ENCODE results near the gene TNIP2. TPM values are rescaled to one million over a fixed set of nuclear protein-coding genes. Genes with fewer than 3 reads are reported as not detected.

The TNIP2 gene
- total and polyA plus RNA-seq, 8 donors = 18.7 to 194 (median 40.0) TPM

GRCh38 chr4:2788101-2788500 lies 32.0 kb upstream of the TNIP2 start:
- intact Hi-C loops (cut with DNase I; ENCODE audit: low total_unique reads) = no loop called here
- Histone ChIP-seq H3K27ac (peak overlapping the region in 4 of 5 donors; percentile 34 to 78 (median 53)), H3K36me3 (no peaks in the 10 kb centered on the region), H3K4me1 (peaks cover 25 to 61% (median 49%) of the 10 kb centered on the region in 4 donors), H3K9me3 (no peaks in the 10 kb centered on the region), H3K4me3 (no peak overlapping the region), H3K27me3 (no peaks in the 10 kb centered on the region)
- 88 to 93% (median 92%) methylated on average over 5 to 7 of the region's 7 CpGs for WGBS, 5 donors
- TF ChIP-seq POLR2AphosphoS5 (IDR thresholded peaks at IDR 0.05) = no peak
- no peak for TF ChIP-seq POLR2A (IDR thresholded peaks at IDR 0.05)
- no peak for DNase-seq

DNA sequence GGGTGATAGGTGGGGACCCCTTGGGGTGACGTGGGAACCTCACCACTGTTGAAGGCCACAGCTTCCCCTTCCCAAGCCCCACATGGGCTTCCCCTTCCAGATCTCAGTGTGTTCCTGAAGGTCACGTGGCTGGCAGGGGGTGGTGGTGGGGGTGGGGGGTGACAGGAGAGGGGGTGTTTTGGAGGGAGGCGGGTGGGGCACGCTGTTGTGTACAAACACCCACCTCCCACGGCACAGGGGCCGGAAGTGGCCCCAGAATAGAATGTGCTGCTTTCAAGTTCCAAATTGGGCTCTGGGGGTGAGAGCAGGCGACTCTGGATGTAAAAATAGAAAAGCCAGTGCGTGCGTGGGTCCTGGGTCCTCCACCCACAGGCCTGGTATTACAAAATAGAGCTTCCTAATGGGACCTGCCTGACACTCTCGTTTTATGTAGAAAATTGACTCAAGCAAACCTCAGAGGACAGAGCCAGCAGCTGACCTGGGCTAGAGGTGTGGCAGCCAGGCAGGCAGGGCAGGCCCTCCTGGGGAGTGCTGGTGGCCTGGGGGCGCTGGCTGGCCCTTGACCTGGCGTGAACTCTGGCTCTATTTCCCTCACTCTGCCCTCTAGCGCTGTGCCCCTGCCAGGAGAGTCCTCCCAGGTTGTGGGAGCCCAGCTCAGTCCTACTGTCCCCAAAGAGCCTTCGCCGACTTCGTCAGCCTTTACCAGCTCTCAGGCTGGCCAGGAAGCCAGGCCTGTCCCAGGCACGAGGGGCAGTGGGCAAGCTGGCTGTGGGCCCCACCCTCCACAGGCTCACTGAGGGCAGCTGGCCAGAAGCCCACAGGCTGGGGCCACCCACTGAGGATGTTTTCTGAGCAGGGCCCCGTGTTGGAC lies 31.3 kb upstream of the TNIP2 start:
- Histone ChIP-seq H3K27me3 (no peaks in the 10 kb centered on the region), H3K36me3 (no peaks in the 10 kb centered on the region), H3K9me3 (no peaks in the 10 kb centered on the region), H3K4me1 (peaks cover 19 to 58% (median 45%) of the 10 kb centered on the region in 4 donors), H3K4me3 (no peak overlapping the region), H3K27ac (peak overlapping the region in 4 of 5 donors; percentile 34 to 78 (median 53))
- TF ChIP-seq POLR2AphosphoS5 (IDR thresholded peaks at IDR 0.05) (no peak), EP300 (IDR thresholded peaks at IDR 0.05) (no peak), POLR2A (IDR thresholded peaks at IDR 0.05) (no peak)
- TF ChIP-seq, protein P1, sequence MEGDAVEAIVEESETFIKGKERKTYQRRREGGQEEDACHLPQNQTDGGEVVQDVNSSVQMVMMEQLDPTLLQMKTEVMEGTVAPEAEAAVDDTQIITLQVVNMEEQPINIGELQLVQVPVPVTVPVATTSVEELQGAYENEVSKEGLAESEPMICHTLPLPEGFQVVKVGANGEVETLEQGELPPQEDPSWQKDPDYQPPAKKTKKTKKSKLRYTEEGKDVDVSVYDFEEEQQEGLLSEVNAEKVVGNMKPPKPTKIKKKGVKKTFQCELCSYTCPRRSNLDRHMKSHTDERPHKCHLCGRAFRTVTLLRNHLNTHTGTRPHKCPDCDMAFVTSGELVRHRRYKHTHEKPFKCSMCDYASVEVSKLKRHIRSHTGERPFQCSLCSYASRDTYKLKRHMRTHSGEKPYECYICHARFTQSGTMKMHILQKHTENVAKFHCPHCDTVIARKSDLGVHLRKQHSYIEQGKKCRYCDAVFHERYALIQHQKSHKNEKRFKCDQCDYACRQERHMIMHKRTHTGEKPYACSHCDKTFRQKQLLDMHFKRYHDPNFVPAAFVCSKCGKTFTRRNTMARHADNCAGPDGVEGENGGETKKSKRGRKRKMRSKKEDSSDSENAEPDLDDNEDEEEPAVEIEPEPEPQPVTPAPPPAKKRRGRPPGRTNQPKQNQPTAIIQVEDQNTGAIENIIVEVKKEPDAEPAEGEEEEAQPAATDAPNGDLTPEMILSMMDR (IDR thresholded peaks at IDR 0.05) = no peak
- peak; percentile 35 to 52 for DNase-seq
- intact Hi-C loops (cut with DNase I; ENCODE audit: low total_unique reads) = no loop called here
- WGBS, 5 donors = 65 to 79% (median 69%) methylated on average over 15 to 18 of the region's 18 CpGs

- 82 to 92% (median 90%) methylated on average over 8 to 9 of the region's 9 CpGs for WGBS, 5 donors
- Histone ChIP-seq H3K36me3 (no peaks in the 10 kb centered on the region), H3K27ac (peak overlapping the region in 4 of 5 donors; percentile 4 to 78 (median 53)), H3K4me1 (peaks cover 12 to 51% (median 39%) of the 10 kb centered on the region in 4 donors), H3K27me3 (no peaks in the 10 kb centered on the region), H3K4me3 (no peak overlapping the region), H3K9me3 (no peaks in the 10 kb centered on the region)
- intact Hi-C loops (cut with DNase I; ENCODE audit: low total_unique reads) = no loop called here
- DNase-seq = no peak
- no peak for TF ChIP-seq POLR2A (IDR thresholded peaks at IDR 0.05)
- TF ChIP-seq EP300 (IDR thresholded peaks at IDR 0.05) = no peak
- TF ChIP-seq POLR2AphosphoS5 (IDR thresholded peaks at IDR 0.05) = no peak
- TF ChIP-seq, protein P1 (IDR thresholded peaks at IDR 0.05) = no peak
These were observed 30.7 kb upstream of the TNIP2 start for GRCh38 chr4:2786794-2787229.

DNA sequence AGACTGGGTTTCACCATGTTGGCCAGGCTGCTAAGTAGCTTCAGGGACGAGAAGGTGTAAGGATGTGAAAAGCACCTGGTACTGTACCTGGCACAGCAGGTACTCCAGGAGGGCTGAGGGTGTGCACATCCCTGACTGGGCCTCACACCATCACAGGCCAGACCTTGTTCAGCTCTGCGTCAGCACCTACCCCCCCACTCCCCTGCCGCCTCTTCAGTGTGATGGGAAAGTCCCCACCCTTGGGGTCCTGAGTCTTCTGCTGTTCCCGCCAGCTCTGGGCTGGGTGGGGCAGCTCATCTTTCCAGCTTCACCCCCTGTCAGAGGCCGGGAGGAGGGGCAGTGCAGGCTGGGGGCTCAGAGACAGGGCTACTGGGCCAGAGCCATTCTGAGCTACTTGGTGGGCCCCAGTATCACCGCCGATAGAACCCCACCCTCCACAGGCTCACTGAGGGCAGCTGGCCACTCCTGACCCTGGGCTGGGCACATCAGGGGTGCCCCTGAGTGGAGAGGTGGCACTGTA lies 30.1 kb upstream of the TNIP2 start:
- Histone ChIP-seq H3K4me1 (peaks cover 9 to 46% (median 33%) of the 10 kb centered on the region in 4 donors), H3K27me3 (no peaks in the 10 kb centered on the region), H3K27ac (peak overlapping the region in 3 of 5 donors; percentile 46 to 78 (median 60)), H3K36me3 (no peaks in the 10 kb centered on the region), H3K9me3 (no peaks in the 10 kb centered on the region), H3K4me3 (no peak overlapping the region)
- 73 to 94% (median 90%) methylated on average over 5 to 7 of the region's 7 CpGs for WGBS, 5 donors
- TF ChIP-seq POLR2A (IDR thresholded peaks at IDR 0.05) = no peak
- TF ChIP-seq, protein P1 (IDR thresholded peaks at IDR 0.05) = no peak
- TF ChIP-seq EP300 (IDR thresholded peaks at IDR 0.05) = no peak
- TF ChIP-seq POLR2AphosphoS5 (IDR thresholded peaks at IDR 0.05) = no peak
- peak; percentile 22 to 29 for DNase-seq
- intact Hi-C loops (cut with DNase I; ENCODE audit: low total_unique reads) = no loop called here
